ENCODE results near the gene TMEM259. TPM values are rescaled to one million over a fixed set of nuclear protein-coding genes. Genes with fewer than 3 reads are reported as not detected.

Gene TMEM259
- total and polyA plus RNA-seq, 2 donors (not counting 3 experiments of a cell fraction or from before 2014, with no cell fraction given) = 142 to 297 TPM

DNA sequence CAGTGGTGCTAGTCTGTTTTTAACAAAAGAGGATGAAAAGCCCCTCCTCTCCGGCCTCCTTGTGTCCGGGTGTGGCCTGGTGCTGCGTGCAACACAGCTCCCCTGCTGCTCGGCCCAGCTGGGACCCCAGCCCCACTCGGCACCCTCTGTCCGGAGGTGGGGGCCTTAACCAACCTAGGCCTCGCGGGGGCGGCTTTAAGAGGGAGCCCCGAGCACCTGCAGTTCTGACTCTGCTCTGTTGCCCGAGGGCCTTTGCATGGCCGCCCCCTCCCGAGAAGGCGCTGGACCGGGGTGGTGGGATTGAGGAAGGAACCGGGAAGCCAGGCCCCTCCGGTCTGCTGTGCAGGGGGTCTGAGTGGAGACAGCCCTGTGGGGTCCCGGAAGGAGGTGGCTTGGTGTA, 26.4 kb downstream of the TMEM259 start:
- Histone ChIP-seq H3K36me3 (ENCODE audit: control insufficient read depth in 2 of 2, extremely low read depth in 1 of 2, insufficient read depth in 2 of 2, low read length in 2 of 2) (peaks cover 0 to 5% of the 10 kb centered on the region in 2 experiments), H3K4me3 (replicated peaks in 1 of 3; ENCODE audit: insufficient read depth in 1 of 3, low read depth in 1 of 3, low read length in 3 of 3) (no peak overlapping the region), H3K79me2 (ENCODE audit: control insufficient read depth, insufficient read depth, low read length) (no peaks in the 10 kb centered on the region), H2AFZ (ENCODE audit: low read depth, low read length) (no peak overlapping the region), H4K20me1 (replicated peaks; ENCODE audit: control insufficient read depth, extremely low read depth, insufficient read depth, low read length) (no peaks in the 10 kb centered on the region), H3K9me1 (replicated peaks; ENCODE audit: control insufficient read depth, extremely low read depth, insufficient read depth, low read length) (no peaks in the 10 kb centered on the region), H3K4me1 (ENCODE audit: control insufficient read depth, extremely low read depth, insufficient read depth, low read length) (no peaks in the 10 kb centered on the region), H3K4me2 (ENCODE audit: insufficient read depth, low read length) (no peak overlapping the region), H3K27ac (ENCODE audit: insufficient read depth, low read depth, low read length) (no peak overlapping the region), H3K9me3 (replicated peaks; ENCODE audit: control insufficient read depth, insufficient read depth, low read length) (no peaks in the 10 kb centered on the region), H3K9ac (replicated peaks; ENCODE audit: extremely low read depth, insufficient read depth, low read length) (no peak overlapping the region), H3K27me3 (ENCODE audit: control insufficient read depth in 2 of 2, insufficient read depth in 2 of 2, low read length in 2 of 2) (peaks cover 16 to 21% of the 10 kb centered on the region in 2 experiments)
- CTCF ChIA-PET = no interaction called here
- intact Hi-C loops (cut with micrococcal nuclease) (no loop called here), dilution Hi-C loops (cut with MboI; ENCODE audit: extremely low pct_ligation_motif_present, low sequenced_read_pairs) (no loop called here)
- FAIRE-seq (no peak), DNase-seq (ENCODE audit: low read depth, low spot score) (no peak)
- no TSS peak for BruUV-seq (replicated peaks)
- POLR2A ChIA-PET = no interaction called here
- TF ChIP-seq, protein P1, sequence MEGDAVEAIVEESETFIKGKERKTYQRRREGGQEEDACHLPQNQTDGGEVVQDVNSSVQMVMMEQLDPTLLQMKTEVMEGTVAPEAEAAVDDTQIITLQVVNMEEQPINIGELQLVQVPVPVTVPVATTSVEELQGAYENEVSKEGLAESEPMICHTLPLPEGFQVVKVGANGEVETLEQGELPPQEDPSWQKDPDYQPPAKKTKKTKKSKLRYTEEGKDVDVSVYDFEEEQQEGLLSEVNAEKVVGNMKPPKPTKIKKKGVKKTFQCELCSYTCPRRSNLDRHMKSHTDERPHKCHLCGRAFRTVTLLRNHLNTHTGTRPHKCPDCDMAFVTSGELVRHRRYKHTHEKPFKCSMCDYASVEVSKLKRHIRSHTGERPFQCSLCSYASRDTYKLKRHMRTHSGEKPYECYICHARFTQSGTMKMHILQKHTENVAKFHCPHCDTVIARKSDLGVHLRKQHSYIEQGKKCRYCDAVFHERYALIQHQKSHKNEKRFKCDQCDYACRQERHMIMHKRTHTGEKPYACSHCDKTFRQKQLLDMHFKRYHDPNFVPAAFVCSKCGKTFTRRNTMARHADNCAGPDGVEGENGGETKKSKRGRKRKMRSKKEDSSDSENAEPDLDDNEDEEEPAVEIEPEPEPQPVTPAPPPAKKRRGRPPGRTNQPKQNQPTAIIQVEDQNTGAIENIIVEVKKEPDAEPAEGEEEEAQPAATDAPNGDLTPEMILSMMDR (IDR thresholded peaks at IDR 0.05; ENCODE audit: extremely low read depth in 1 of 2, insufficient read depth in 1 of 2, low read depth in 1 of 2, low read length in 2 of 2) = no peak
- TF ChIP-seq GATA2 (IDR thresholded peaks at IDR 0.05; ENCODE audit: insufficient read depth, insufficient read length, low read depth, low read length) = no peak
- no peak for TF ChIP-seq FOS (IDR thresholded peaks at IDR 0.05; ENCODE audit: borderline replicate concordance, insufficient read depth, low read length)
- no peak for TF ChIP-seq EZH2 (IDR thresholded peaks at IDR 0.05; ENCODE audit: borderline replicate concordance, low read depth, low read length, severe bottlenecking)
- no peak for TF ChIP-seq POLR2AphosphoS5 (IDR thresholded peaks at IDR 0.05; ENCODE audit: insufficient read depth, low read depth, low read length)
- TF ChIP-seq POLR2A (IDR thresholded peaks at IDR 0.05; ENCODE audit: low read depth, low read length) = no peak
- no peak for TF ChIP-seq MAX (IDR thresholded peaks at IDR 0.05; ENCODE audit: insufficient read depth, insufficient read length)
- TF ChIP-seq JUN (IDR thresholded peaks at IDR 0.05; ENCODE audit: borderline replicate concordance, insufficient read depth, insufficient read length, low read depth) = no peak
- TF ChIP-seq MYC (IDR thresholded peaks at IDR 0.05; ENCODE audit: low read depth, low read length) = no peak
